HG03520 (cell line): ENCODE data around the gene SLC22A31.
"Not testable (repeated sequence)": the region's sequence is repeated elsewhere in the genome, so short reads cannot be mapped to it uniquely, and the experiment has no call there.

Experiments
- ATAC-seq: cut with Tn5 transposase; IDR thresholded peaks from one replicate; pipeline ENCODE4 v1.9.1; 2021; ENCODE audit warnings: mild to moderate bottlenecking, moderate library complexity; ENCODE audit not compliant: unreplicated experiment

SLC22A31 gene

DNA sequence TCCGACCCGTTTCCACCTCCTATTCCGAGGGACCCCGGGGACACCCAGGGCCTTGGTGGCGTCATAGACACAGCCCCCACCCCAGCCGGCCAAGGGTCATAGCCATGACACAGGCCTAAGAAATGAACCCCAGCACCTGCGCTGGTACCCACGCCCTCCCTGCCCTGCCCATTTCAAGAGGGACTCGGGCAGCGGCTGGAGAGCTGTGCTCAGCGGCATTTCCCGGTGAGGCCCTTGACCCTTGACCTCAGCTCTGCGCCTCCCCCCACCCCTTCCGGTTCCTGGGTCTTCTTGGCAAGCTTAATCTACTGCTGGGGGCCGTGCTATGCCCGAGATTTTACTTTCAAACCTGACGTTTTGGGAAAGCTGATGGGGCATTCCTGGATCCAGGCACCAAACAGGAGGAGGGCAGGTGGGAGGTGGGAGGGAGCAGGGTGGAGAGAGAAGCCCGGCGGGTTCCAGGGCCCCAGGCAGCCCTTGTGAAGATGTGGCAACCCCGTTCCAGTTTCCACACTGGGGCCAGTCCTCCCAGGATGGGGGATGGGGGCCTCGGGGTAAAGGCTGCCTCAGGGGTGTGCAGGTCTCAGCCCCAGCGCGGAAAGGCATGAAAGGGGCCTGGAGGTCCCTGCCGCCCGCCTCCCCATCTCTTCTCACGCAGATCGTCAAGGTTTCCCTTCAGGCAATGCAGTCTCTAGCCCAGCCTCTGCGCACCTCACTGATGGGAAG lies at the start of gene SLC22A31:
Gene SLC22A31, minus strand, starts transcription at position 414 of the 726 bp plus-strand sequence. Its CDS starts 36 bp downstream, at position 378.
- no peak for ATAC-seq

DNA sequence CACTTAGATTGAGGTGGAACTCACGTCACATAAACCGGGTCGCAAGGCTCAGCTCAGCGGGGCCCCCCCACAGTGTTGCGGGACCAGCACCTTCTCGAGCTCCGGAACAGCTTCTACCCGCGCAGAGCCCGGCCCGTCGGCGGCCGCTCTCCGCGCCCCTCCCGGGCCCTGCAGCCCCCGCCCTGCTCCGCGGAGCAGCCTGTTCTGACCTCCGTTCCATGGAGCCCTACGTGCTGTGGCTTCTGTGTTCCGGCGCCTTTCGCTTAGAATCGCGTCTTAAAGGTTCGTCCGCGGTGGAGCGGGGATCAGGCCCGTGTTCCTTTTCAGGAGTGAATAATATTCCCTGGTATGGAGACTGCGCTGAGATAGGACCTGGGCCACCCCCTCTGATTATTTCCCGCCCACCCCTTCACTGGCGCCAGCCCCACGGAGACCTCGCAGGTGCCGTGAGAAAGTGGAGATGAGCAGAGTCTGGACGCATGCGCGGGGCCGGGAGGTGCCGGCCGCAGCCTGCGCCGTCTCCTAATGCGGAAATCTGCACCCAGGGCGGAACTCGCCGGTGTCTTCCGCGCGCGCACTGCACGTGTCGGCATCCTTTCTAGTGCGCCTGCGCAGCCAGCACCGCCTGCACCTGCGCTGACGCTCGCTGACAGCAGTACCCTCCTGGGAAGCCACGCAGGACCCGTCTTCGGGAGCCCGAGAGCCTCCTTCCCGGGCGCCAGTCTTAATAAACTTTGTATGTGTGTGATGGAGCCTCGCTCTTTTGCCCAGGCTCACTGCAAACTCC lies 48.1 kb upstream of the SLC22A31 start:
- no peak for ATAC-seq

DNA sequence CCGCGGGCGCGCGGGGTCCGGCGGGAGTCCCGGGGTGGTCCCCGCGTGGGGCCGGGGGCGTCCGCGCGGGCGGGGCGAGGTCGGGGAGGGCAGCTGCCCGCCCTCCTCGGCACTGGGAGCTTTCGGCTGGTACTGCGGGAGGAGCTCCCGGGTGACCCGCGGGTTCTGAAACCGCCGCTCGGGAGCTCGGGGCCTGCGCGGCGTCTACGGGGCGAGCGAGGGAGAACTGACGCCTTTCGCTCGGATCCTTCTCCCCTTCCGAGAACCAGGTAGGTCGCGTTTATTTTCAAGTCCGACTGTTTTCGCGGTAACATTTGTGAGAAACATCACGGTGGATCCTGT lies 47.4 kb upstream of the SLC22A31 start:
- peak; percentile 8 for ATAC-seq

DNA sequence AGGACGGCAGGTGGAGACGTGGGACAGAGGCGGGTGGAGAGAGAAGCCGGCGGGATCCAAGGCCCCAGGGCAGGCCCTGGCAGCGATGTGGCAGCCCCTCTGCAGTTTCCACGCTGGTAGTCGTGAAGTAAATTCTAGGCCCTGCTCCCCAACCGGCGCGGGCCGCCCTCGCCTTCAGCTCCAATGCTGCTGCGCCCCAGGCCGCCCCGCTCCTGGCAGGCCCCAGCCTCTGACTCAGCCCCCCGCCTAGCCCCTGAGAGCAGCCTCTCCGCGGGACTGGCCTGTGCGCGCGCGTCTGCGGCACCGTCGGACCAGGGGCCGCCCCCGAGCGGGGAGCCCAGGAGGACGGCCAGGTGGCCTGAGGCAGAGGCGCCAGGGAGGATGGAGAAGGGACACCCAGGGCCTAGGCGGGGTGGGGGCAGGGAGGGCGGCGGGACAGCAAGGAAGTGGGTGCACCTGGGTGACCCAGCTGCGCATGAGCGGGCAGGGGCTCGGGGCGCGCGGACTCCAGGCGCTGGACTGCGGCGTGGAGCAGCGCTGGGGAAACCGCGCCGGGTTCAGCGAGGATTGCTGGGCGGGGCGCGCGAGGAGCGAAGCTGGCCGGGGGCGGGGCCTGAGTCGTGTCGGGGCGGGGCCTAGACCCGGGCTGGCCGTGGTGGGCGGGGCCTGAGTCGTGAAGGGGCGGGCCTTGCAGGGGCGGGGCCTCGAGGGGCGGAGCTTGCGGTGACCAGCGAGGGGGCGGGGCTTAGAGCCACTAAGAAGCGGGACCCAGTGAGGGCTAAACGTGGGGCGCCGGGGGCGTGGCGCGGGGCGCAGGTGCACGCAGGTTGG lies 46.8 kb upstream of the SLC22A31 start:
- peak; percentile 54 for ATAC-seq

DNA sequence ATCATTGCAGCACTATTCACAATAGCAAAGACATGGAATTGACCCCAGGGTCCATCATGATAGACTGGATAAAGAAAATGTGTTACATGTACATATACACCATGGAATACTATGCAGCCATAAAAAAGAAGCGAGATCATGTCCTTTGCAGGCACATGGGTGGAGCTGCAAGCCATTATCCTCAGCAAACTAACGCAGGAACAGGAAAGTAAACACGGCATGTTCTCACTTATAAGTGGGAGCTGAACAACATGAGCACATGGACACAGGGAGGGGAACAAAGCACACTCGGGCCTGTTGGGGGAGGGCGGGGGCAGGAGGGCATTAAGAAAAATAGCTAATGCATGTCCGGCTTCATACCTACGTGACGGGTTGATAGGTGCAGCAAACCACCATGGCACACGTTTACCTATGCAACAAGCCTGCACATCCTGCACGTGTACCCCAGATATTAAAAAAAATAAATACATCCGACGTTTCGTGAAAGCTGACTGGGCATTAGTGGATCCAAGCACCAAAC lies 46.1 kb upstream of the SLC22A31 start:
- ATAC-seq, result no peak

DNA sequence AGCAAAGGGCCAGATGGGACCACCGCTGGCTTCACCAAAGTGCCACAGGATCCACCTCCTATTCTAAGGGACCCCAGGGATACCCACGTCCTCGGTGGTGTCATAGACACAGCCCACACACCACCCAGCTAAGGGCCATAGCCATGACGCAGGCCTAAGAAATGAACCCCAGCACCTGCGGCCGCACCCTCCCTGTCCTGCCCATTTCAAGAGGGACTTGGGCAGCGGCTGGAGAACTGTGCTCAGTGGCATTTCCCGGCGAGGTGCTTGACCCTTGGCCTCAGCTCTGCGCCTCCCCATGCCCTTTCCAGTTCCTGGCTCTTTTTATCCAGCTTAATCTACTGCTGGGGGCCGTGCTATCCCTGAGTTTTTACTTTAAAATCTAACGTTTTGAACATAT lies 44.4 kb upstream of the SLC22A31 start:
- ATAC-seq, result no peak

DNA sequence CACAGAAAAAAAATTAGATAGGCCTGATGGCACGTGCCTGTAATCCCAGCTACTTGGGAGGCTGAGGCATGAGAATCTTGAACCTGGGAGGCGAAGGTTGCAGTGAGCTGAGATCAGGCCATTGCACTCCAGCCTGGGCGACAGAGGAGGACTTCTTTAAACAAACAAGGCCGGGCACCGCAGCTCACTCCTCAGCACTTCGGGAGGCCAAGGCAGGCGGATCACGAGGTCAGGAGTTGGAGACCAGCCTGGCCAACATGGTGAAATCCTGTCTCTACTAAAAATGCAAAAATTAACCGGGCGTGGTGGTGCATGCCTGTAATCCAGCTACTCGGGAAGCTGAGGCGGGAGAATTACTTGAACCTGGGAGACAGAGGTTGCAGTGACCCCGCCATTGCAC lies 43.9 kb upstream of the SLC22A31 start:
- not testable (repeated sequence) for ATAC-seq

DNA sequence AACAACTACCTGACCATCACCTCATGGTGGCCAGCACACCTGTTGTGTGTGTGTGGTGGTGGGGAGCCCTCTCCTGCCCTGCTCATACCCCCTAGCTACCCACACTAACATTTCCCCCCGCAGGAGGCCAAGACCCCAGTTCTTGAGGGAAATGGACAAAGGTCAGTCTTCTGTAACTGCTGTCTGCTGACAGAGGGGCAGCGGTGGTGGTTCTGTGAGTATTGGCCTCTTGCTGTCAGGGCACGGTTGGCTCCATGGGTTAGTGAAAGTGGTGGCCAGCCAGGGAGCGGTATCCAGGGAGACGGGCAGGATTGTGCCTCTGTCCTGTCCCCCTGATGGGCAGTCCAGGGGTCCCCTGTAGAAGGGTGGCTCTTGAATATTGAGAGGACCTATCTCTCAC lies 43.3 kb upstream of the SLC22A31 start:
- ATAC-seq, result no peak

DNA sequence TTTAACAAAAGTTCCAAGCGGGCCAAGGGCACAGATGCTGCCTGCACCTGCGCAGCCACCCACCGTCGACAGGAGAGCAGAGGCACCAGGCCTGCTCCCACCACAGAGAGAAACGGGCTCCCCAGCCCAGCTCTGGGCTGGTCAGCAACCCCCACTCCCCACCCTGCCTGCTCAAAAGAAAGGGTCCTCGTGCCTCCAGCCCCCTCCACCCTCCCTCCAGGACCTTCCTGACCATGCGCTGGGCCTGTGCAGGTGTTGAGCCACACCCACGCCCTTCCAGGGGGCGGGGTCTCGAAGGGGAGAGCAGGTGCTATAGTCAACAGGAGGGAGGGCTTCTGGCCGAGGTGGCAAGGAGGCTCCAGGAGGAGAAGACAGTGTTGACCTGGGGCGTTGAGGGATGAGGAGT lies 42.5 kb upstream of the SLC22A31 start:
- no peak for ATAC-seq

DNA sequence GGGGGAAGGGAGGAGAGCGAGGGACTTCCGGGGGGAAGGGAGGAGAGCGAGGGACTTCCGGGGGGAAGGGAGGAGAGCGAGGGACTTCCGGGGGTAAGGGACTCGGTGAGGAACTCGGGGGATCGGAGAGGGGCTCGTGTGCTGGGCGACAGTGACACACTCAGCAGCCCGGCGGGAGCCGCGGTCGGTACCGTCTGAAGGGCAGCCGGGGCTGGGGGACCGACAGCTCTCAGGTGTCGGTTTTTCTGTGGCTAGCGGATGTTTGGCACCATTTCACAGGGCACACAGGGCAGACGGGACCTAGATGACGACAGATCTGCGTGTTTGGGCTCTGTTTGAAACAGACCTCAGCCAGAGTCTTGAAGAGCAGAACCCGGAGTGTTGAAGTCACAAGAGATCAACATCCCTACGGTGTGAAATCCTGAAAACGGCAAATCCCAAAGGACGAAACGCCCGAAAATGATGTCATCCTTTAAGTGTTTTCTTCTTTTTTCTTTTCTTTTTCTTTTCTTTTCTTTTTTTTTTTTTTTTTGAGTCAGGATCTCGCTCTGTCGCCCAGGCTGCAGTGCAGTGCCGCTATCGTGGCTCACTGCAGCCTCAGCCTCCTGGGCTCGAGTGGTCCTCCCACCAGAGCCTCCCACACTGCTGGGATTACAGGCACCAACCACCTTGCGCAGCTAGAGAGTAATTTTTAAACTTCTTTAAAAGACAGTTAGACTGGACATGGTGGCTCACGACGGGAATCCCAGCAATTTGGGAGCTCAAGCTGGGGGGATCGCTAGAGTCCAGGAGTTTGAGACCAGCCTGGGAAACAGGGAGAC lies 41.1 kb upstream of the SLC22A31 start:
- peak; percentile 57 for ATAC-seq

DNA sequence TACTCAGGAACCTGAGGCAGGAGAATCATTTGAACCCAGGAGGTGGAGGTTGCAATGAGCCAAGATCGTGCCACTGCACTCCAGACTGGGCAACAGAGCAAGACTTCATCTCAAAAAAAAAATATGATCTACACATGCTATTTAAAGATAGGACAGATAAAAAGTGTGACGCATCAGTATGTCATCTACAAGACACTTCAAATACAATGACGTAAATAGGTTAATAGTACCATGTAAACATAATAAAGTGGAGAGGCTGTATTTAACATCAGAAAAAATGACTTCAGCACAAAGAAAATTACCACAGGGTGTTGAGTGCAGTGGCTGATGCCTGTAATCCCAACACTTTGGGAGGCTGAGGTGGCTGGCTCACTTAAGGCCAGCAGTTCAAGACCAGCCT lies 37.4 kb upstream of the SLC22A31 start:
- ATAC-seq, result no peak

DNA sequence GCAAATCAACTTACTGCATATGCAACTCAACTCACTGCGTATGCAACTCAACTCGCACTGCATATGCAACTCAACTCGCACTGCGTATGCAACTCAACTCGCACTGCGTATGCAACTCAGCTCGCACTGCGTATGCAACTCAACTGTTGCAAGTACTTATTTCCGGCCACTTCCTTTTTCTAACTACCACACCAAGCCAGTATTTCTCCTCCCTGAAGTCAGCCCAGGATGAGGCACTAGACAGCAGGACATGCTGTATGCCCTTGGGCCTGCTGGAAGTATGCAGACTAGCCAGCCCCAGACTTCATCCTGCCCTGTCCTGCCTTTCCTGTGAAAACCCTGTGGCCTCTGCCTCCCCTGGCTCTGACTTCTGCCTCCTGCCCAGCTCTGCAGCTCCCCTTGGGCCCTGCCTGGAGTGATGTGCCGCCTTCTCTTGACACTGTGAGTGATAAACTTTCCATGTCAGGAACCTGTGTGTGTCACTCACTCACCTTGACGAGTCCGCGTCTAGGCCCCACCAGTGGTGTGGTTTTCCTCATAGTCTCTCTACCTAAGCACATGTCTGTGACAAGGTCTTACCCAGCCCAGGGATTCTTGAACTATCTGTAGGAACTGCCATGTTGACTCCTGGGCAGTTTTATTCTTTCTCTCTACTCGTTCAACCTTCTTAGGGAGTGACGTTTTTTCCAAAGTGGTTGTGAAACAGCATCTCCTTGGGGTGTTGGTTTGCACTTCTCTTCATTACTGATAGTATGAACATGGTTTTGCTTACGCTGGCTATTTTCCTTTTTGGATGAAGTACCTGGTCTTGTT lies 33.5 kb upstream of the SLC22A31 start:
- no peak for ATAC-seq

DNA sequence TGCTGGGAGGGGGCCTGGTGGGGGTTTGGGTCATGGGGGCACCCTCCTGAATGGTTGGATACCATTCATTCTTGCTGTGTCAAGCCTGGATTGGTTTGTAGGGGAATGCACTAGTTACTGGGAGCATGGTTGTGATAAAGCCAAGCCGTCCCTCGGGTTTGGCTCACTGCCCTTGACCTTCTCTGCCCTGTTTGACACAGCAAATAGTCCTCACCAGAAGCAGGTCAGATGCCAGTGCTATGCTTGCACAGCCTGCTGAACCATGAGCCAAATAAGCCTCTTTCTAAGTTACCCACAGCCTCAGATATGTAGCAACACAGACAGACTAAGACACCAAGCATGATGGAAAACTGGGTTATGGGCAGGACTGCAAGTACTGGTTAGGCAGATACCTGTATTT lies 31.8 kb upstream of the SLC22A31 start:
- no peak for ATAC-seq

DNA sequence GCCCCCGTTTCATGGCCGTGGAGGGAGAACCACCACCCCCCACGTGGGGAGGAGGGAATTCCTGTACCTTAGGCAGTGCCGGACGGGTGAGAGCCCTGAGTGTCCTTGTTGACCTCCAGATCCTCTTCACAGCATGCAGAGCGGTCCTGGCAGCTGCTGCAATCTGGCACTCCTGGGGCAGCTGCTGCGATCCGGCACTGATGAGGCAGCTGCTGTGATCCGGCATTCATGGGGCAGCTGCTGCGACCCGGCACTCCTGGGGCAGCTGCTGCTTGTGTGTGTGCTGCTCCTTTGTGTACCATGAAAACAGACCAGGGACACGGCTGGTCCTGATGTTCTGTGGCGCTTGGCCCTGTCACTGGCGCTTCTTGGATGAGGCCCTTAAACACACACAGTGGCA lies 29.9 kb upstream of the SLC22A31 start:
- ATAC-seq, result no peak

DNA sequence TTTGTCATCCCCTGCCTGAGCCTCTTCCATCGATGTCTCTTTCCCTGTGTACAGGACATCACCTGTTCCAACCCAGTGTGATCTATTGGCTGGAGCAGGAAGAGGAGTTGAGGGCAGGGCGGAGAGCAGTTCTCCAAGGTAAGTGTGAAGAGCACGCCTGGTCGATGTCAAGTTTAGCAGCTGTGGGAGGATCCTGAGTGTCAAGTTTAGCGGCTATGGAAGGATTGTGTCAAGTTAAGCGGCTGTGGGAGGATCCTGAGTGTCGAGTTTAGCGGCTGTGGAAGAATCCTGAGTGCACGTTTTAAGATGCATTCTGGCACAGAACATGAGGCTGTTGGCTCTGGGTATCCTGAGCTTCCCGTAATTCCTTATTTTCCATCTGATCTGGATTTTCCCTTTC lies 24.3 kb upstream of the SLC22A31 start:
- no peak for ATAC-seq

DNA sequence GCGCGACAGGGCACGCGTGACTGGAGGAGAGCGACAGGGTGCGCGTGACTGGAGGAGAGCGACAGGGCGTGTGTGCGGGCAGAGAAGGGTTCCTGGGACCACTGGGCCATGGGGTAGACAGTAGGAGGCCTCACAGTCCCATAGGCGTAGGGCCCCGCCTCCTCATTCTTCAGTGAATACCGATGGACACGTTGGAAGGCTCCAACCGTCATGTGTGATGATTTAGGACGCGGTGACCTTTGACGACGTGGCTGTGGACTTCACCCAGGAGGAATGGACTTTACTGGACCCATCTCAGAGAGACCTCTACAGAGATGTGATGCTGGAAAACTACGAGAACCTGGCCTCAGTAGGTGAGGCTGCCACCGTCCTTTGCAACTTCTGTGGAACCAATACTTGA lies 22.6 kb upstream of the SLC22A31 start:
- ATAC-seq, result no peak

DNA sequence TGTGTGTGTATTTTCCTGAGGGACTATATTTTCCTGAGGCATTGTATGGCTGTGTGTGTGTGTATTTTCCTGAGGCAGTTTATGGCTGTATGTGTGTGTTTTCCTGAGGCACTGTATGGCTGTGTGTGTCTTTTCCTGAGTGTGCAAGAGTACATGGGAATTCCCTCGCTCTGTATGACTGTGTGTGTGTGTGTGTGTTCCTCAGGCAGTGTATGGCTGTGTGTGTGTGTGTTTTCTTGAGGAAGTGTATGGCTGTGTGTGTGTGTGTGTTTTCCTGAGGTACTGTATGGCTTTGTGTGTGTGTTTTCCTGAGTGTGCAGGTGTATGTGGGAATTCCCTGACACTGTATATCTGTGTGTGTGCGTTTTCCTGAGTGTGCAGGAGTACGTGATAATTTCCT lies 21.3 kb upstream of the SLC22A31 start:
- ATAC-seq, result no peak

DNA sequence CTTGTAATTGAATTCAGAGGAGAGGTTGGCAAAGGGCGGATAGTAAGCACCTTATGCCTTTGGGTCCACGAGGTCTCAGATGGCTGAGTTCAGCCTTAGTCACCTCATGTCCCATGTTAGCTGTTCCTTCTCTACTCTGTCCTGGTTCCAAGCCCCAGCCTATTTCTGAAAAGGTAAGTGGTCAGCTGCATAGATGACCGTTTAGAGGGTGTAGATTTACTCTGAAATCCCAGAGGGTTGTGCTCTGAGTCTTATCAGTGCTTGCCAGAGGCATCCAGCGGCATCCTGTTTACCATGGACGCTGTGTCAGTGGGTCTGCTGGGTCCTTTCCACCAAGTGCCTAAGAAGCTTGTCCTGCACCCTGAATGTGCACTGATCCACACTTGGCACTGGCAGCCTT lies 19.0 kb upstream of the SLC22A31 start:
- no peak for ATAC-seq

DNA sequence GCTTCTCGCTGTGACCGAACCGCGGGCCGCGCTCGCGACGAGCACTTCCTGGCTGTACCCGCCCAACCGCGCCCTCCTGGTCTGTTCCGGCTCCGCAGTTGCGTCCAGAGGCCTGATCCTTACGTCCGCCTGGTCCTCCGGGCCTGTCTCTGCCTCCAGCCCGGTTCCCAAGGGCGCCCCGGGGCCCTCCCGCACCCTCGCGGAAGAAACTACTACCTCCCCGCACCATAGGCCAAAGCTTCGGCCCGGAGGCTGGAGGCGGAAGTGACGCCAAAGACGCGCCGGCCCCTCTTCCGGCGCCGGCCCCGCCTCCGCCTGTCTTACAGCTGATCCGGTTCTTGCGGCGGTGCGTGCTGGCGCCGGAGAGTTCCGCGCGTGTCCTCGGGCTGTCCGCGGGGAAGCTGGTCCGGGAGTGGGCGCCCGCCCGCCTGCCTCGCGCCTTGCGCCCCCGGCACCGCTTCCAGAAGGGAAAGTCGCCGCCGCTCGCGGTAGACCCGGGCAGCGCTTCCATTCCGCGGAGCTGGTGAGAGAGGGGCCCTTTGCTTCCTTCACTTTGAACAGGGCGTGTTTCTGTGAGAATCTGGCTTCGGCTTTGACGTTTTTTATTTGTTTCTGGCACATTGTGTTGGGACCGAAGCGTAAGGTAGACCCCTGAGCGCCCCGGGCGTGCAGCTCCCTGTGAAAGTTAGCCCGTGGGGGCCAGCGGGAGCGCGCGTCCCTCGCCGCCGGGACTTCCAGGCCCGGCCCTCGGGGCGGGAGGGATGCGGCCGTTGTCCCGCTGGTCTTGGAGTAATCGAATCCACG lies 17.3 kb upstream of the SLC22A31 start, which contains the start of gene ZNF778:
Gene ZNF778, plus strand, starts transcription at position 316 of the 804 bp plus-strand sequence. CDS start 3,425 bp downstream, outside the sequence.
- ATAC-seq, result peak; percentile 82
